NCI-H2227 (cell line): ENCODE measurements around the gene DPEP1.
"Not testable (repeated sequence)": the region's sequence is repeated elsewhere in the genome, so short reads cannot be mapped to it uniquely, and the experiment has no call there.

Experiments
- DNase-seq: peaks from one replicate; lab custom pipeline; 2025; ENCODE audit not compliant: unreplicated experiment; lab: John Stamatoyannopoulos, UW

DPEP1 gene

GRCh38 chr16:89618109-89618998, 4.9 kb downstream of the DPEP1 start:
- no peak for DNase-seq

GRCh38 chr16:89619840-89620239, 6.4 kb downstream of the DPEP1 start:
- DNase-seq = no peak

DNA sequence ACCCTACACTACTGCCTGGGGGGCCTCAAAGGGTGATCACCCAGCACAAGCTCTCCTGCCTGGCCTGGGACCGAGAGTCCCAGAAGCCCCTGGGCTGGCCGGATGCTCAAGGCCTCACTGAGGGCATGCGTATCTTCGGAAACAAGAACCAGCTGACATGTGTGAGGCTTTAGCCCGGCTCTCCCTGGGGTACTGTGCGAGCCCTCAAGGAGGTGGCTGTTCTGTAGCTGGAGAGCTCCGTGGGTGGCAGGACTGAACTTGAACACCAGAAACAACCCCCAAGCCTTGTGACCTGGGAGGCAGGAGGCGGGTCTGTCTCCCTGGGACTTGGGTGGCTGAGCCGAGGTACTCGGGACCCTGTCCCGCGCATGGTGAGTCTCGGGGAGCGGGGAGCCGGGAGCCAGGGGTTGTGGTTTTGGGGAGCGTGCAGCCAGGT, 7.0 kb downstream of the DPEP1 start:
- DNase-seq = no peak

GRCh38 chr16:89621136-89621697, 7.8 kb downstream of the DPEP1 start:
- no peak for DNase-seq

- no peak for DNase-seq
These were observed 8.4 kb downstream of the DPEP1 start for GRCh38 chr16:89621698-89622409.

DNA sequence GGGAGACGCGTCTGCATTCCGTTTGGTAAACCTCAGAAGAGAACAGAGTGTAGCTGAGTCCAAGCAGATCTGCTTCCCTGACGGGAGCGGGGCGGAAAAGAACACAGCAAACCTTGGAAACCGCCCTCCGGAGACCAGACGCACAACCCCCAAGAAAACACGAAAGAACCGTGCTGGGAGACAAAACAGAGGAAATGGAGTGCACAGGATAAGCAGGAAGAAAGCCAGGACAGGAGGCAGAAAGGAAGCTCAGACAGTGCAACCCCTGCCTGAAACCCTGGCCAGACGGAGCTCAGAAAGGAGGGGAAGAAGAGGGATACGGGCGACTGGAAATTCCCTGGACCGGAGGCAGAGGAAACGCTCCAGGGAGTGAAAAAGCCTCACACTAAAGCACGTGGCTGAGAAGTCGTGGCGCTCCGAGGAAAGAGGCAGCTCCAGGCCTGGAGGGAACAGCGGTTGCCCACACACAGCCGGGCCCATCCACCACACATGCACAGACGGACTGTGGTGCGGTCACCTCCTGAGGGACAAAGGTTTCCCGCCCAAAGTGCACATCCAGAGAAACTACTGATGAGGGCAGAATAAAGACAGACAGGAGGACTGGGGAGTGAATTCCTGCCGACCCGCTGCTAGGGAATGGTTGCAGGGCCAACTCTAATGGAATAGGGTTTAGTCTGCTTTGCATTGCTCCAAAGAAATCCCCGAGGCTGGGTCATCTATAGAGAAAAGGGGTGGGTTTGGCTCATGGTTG, 10.2 kb downstream of the DPEP1 start:
- DNase-seq = no peak

DNA sequence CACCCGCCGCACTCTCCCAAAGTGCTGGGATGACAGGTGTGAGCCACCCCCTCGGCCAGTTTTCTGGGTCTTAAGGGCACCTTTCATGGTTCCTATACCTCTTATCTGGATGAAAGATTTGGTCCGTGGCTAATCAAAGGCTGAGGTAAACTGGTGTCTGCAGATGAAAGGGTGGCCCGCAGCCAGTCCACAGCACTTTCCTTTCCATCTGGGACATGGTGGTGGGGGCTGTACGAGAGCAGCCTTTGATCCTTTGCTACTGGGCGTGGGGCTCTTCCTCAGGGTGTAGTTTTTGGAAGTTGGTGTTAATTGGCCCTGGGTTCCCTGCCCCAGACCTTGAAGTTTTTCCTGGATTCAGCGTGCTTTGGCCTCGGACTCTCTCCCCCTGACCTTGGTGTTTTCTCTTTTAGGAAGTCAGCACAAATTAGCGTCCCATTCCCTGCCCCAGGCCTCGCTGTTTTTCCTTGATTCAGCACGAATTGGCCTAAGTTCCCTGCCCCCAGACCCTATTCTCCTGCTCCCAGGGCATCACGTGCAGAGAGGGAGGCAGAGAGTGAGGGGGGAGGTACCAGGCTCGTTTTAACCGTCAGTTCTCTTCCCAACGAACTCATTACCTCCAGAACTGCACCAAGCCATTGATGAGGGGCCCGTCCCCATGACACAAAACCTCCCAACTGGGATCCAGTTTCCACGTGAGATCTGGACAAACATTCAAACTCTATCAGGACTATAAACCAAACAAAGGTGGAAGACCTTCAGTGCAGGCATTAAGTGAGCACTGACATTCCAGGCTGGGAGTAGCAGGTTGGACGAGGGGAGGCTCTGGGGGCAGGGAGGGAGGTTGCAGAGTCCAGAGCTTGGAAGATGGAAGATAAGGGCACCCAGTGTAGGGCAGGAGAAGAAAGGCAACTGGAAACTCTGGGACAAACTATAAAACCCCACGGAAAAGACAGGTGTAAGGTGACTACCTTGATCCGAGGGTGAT, 11.6 kb downstream of the DPEP1 start:
- DNase-seq = no peak

DNA sequence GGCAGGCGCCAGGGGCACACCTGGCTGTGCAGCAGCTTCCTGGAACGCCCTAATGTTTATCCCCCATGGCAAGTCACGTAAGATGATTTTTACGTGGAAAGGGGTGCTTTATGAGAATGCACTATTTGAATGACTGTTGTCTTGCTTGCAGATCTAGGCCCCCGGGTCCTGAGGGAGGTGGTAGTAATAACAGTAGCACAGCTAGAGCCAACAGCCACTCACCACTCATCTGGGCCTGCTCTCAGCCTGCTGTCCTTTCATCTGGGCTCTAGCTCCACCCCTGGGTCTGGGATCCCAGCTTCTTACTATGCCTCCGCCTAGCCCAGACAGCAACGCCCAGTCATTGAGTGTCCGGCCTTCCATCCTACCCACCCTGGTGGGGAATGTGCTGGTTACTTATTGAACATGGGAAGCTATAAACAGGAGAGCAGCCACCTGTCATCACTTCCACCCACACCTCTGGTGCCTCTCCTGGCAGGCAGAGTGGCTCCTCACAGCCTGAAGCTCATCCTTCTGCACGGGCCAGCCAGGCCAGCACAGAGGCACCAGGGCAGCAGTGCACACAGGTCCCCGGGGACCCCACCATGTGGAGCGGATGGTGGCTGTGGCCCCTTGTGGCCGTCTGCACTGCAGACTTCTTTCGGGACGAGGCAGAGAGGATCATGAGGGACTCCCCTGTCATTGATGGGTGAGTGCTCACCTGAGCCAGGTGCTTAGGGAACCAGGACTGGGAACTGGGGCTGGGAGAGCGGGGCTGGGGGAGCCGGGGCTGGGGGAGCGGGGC, 16.6 kb downstream of the DPEP1 start:
- no peak for DNase-seq

GRCh38 chr16:89633064-89633631, 19.7 kb downstream of the DPEP1 start:
- no peak for DNase-seq

GRCh38 chr16:89634463-89635385, 21.3 kb downstream of the DPEP1 start:
- not testable (repeated sequence) for DNase-seq

- no peak for DNase-seq
These were observed 23.2 kb downstream of the DPEP1 start for GRCh38 chr16:89636663-89637062.

DNA sequence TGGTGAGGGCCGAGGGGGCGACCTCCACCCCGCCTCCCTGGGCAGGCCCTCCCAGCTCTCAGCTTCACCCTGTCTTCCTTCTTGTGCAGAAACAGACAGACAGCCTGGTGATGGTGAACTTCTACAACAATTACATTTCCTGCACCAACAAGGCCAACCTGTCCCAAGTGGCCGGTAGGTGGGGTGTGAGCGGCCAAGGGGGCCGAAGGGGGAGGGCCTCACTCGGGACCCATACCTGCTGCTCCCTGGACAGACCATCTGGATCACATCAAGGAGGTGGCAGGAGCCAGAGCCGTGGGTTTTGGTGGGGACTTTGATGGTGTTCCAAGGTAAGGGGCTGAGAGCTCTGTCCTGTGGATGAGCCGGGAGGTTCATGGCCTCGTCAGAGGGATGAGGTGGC, 23.9 kb downstream of the DPEP1 start:
- DNase-seq = no peak

DNA sequence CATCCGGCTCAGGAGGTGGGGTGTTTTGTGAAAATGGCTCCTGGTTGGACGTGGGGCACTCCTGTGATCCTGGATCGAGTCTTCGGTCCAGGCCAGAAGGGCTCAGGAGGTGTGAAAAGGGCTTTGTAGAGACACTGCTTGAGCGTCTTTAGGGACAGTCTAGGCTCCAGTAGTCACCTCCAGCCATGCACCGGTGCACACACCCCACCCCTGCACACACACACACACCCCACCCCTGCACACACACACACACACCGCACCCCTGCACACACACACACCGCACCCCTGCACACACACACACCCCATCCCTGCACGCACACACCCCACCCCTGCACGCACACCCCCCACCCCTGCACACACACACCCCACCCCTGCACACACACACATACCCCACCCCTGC, 25.0 kb downstream of the DPEP1 start:
- DNase-seq = no peak

GRCh38 chr16:89639385-89639784, 25.9 kb downstream of the DPEP1 start:
- DNase-seq = no peak

DNA sequence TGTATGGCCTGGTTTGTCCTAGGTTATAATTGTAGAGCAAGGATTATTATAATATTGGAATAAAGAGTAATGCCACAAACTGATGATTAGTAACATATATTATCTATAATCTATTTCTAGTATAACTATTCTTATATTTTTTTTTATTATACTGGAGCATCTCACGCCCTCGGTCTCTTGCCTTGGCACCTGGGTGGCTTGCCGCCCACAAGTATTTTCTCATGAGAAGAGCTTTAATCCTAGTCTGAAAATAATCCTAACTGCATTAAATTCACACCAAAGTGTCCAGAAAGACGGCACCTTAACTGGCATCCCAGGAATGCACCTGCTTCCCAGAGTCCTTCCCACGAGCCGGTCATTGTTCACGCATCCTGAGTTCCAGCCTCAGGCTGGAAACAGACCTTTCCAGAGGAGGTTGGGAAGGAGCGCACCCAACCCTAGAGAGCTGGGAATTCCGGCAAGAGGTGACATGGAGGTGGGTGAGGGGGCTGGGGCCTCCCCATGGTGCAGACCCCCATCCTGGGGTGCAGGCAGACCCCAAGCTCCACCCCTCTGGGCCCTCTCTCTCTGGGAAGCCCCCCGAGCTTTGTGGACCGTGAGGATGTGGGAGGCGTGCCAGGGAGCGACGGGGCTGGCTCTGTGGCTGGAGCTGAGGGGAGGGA, 28.1 kb downstream of the DPEP1 start:
- no peak for DNase-seq

- no peak for DNase-seq
These were observed 29.1 kb downstream of the DPEP1 start for GRCh38 chr16:89642574-89642973.

DNA sequence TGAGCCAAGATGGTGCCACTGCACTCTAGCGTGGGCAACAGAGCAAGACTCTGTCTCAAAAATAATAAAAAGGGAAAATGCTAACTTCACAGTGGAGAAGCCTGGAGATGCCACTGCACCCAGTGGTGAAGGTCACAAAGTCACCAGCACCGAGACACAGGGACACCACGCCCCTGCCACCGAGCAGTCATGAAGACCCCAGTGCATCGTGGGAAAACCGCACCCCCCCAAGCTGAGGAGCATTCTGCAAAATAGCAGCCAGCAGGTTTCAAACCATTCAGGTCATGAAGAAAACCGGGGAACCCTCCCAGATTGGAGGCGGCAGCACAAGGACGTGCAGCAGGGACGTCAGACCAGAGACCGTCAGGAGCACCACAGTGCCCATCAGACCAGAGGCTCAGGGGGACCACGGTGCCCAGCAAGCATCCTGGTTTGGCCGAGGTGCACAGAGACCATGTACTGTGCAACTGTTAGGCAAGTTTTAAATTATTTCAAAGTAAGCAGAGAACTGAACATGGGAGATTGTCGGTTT, 30.4 kb downstream of the DPEP1 start:
- no peak for DNase-seq
